KG1 (cell line): ENCODE data around the gene TLL1.

Source experiments
- DNase-seq: peaks from one replicate; lab custom pipeline; 2025; lab: John Stamatoyannopoulos, UW

Gene TLL1

GRCh38 chr4:165872461-165873297 lies at the start of gene TLL1:
TSS of gene TLL1 (plus strand) at chr4:165873237. CDS start at chr4:165873905, 668 bp downstream.
- no peak for DNase-seq

GRCh38 chr4:165826166-165826565 lies 46.9 kb upstream of the TLL1 start:
- no peak for DNase-seq

- no peak for DNase-seq
These were observed 46.0 kb upstream of the TLL1 start for GRCh38 chr4:165827018-165827417.

GRCh38 chr4:165828928-165829327 lies 44.1 kb upstream of the TLL1 start:
- DNase-seq = no peak

GRCh38 chr4:165834116-165834515 lies 38.9 kb upstream of the TLL1 start:
- DNase-seq = no peak

- no peak for DNase-seq
These were observed 34.5 kb upstream of the TLL1 start for GRCh38 chr4:165838575-165838974.

- no peak for DNase-seq
These were observed 33.3 kb upstream of the TLL1 start for GRCh38 chr4:165839615-165840333.

GRCh38 chr4:165842684-165843083 lies 30.4 kb upstream of the TLL1 start:
- DNase-seq = no peak

GRCh38 chr4:165844161-165844560 lies 28.9 kb upstream of the TLL1 start:
- DNase-seq = no peak

- DNase-seq = no peak
These were observed 21.8 kb upstream of the TLL1 start for GRCh38 chr4:165851256-165851655.

- no peak for DNase-seq
These were observed 17.8 kb upstream of the TLL1 start for GRCh38 chr4:165855191-165855590.

- DNase-seq = no peak
These were observed 11.7 kb upstream of the TLL1 start for GRCh38 chr4:165861363-165861762.

- DNase-seq = no peak
These were observed 8.8 kb upstream of the TLL1 start for GRCh38 chr4:165864271-165864670.

GRCh38 chr4:165866019-165866650 lies 6.9 kb upstream of the TLL1 start:
- DNase-seq = no peak

GRCh38 chr4:165867961-165868360 lies 5.1 kb upstream of the TLL1 start:
- DNase-seq = no peak

GRCh38 chr4:165873298-165874071 lies 448 bp downstream of the TLL1 start:
- no peak for DNase-seq

- no peak for DNase-seq
These were observed 1.2 kb downstream of the TLL1 start for GRCh38 chr4:165874072-165874790.

GRCh38 chr4:165874791-165875371 lies 1.8 kb downstream of the TLL1 start:
- no peak for DNase-seq

GRCh38 chr4:165875446-165875845 lies 2.4 kb downstream of the TLL1 start:
- no peak for DNase-seq

GRCh38 chr4:165877286-165877685 lies 4.2 kb downstream of the TLL1 start:
- no peak for DNase-seq

GRCh38 chr4:165879641-165880040 lies 6.6 kb downstream of the TLL1 start:
- no peak for DNase-seq
